Activated CD8-positive, alpha-beta T cell treated with anti-CD3 and anti-CD28 coated beads for 36 hours (primary cell): ENCODE measurements around the gene CELF2. TPM values are rescaled to one million over a fixed set of nuclear protein-coding genes. Genes with fewer than 3 reads are reported as not detected.

Experiments
- ATAC-seq: fragments of 200-7000 bp; cut with Tn5 transposase; one replicate; pipeline ENCODE4 v1.10.0; 2021; ENCODE audit warnings: mild to moderate bottlenecking, moderate library complexity
- CTCF ChIA-PET: fragments of 350-600 bp; sonication (Branson Sonifier 250); formaldehyde crosslinking; loops from one replicate; lab custom pipeline; 2021; ENCODE audit warnings: antibody characterized with exemption; lab: Charles Lee
- POLR2A ChIA-PET: fragments of 350-600 bp; sonication (Branson Sonifier 250); formaldehyde crosslinking; loops from one replicate; lab custom pipeline; 2021; ENCODE audit warnings: antibody characterized with exemption; lab: Charles Lee
- DNase-seq: peaks from one replicate; pipeline ENCODE4 v3.0.0-alpha.2; 2020
- H3K27ac Mint-ChIP-seq: one replicate; pipeline ENCODE4 v1.8.0; 2021; ENCODE audit warnings: mild to moderate bottlenecking, mixed read lengths
- H3K27me3 Mint-ChIP-seq: one replicate; pipeline ENCODE4 v1.8.0; 2021; ENCODE audit warnings: mixed read lengths
- H3K36me3 Mint-ChIP-seq: one replicate; pipeline ENCODE4 v1.8.0; 2021; ENCODE audit warnings: low read depth, mixed read lengths
- H3K4me1 Mint-ChIP-seq: one replicate; pipeline ENCODE4 v1.8.0; 2021; ENCODE audit warnings: low read depth, mixed read lengths
- H3K4me3 Mint-ChIP-seq: one replicate; pipeline ENCODE4 v1.8.0; 2021; ENCODE audit warnings: mild to moderate bottlenecking, moderate library complexity, mixed read lengths
- H3K9me3 Mint-ChIP-seq: one replicate; pipeline ENCODE4 v1.8.0; 2021; ENCODE audit warnings: mixed read lengths
- CTCF ChIP-seq: fragments of 200-600 bp; IDR thresholded peaks from one replicate; pipeline ENCODE4 v1.8.0; 2022; ENCODE audit warnings: antibody characterized with exemption, mild to moderate bottlenecking
- intact Hi-C: fragments of 100-400 bp; cut with micrococcal nuclease; formaldehyde crosslinking; loops from one replicate; pipeline ENCODE4 v1.10.0; 2022
- total RNA-seq, 2 experiments: library from RNA; stranded (reverse); gene quantifications; one replicate each; pipeline ENCODE4 v1.2.3, GENCODE V29; 2021

Gene CELF2
- total RNA-seq, 2 experiments from 2014 or later: 132 to 133 TPM

- POLR2A ChIA-PET: no interaction called here
- intact Hi-C loops: no loop called here
- CTCF ChIA-PET: no interaction called here
- ATAC-seq: no peak
- Mint-ChIP-seq H3K4me3 (no peak overlapping the region), H3K36me3 (peaks cover 81% of the 10 kb centered on the region), H3K27me3 (no peaks in the 10 kb centered on the region), H3K9me3 (no peaks in the 10 kb centered on the region), H3K27ac (peak overlapping the region; percentile 76), H3K4me1 (peaks cover 88% of the 10 kb centered on the region)
- no peak for DNase-seq
- no peak for TF ChIP-seq CTCF
These were observed 247.8 kb downstream of the CELF2 start for GRCh38 chr10:11265484-11265883.

- Mint-ChIP-seq H3K9me3 (no peaks in the 10 kb centered on the region), H3K27ac (peak overlapping the region; percentile 43), H3K4me1 (peaks cover 87% of the 10 kb centered on the region), H3K36me3 (peaks cover 82% of the 10 kb centered on the region), H3K27me3 (no peaks in the 10 kb centered on the region), H3K4me3 (no peak overlapping the region)
- POLR2A ChIA-PET: no interaction called here
- CTCF ChIA-PET: no interaction called here
- DNase-seq: no peak
- intact Hi-C loops: no loop called here
- TF ChIP-seq CTCF: no peak
- no peak for ATAC-seq
These were observed 248.8 kb downstream of the CELF2 start for GRCh38 chr10:11266426-11266825.

GRCh38 chr10:11270135-11270857 is 252.6 kb downstream of the CELF2 start:
- ChIA-PET CTCF (interaction anchor here (0.7 to 4.0 kb wide), 36 partner anchors 9 to 208 kb away, joined by 3 to 19 read pairs (median 4); no protein-coding TSS in a partner anchor), POLR2A (interaction anchor here (0.6 to 2.2 kb wide), 9 partner anchors 9 to 105 kb away, joined by 3 to 7 read pairs (median 4); no protein-coding TSS in a partner anchor)
- peak overlapping the region; percentile 82 for H3K27ac Mint-ChIP-seq
- peak; percentile 86 for TF ChIP-seq CTCF
- DNase-seq (peak; percentile 85), ATAC-seq (peak; percentile 83)
- no peaks in the 10 kb centered on the region for H3K9me3 Mint-ChIP-seq
- peak overlapping the region; percentile 3 for H3K4me3 Mint-ChIP-seq
- H3K36me3 Mint-ChIP-seq: peaks cover 85% of the 10 kb centered on the region
- H3K4me1 Mint-ChIP-seq: peaks cover 81% of the 10 kb centered on the region
- intact Hi-C loops: loop anchor here (2.0 kb wide), 3 partner anchors 43 to 157 kb away; no protein-coding TSS in a partner anchor
- no peaks in the 10 kb centered on the region for H3K27me3 Mint-ChIP-seq

GRCh38 chr10:11270858-11271179 is 253.1 kb downstream of the CELF2 start:
- Mint-ChIP-seq H3K27ac (peak overlapping the region; percentile 82), H3K9me3 (no peaks in the 10 kb centered on the region), H3K4me1 (peaks cover 81% of the 10 kb centered on the region), H3K4me3 (no peak overlapping the region), H3K27me3 (no peaks in the 10 kb centered on the region), H3K36me3 (peaks cover 88% of the 10 kb centered on the region)
- CTCF ChIA-PET: interaction anchor here (0.8 to 4.0 kb wide), 26 partner anchors 9 to 208 kb away, joined by 3 to 19 read pairs (median 4); no protein-coding TSS in a partner anchor
- TF ChIP-seq CTCF: peak; percentile 45
- ATAC-seq (no peak), DNase-seq (no peak)
- intact Hi-C loops: loop anchor here (2.0 kb wide), 3 partner anchors 44 to 158 kb away; no protein-coding TSS in a partner anchor
- POLR2A ChIA-PET: interaction anchor here (1.0 to 2.2 kb wide), 8 partner anchors 10 to 105 kb away, joined by 3 to 7 read pairs (median 4); no protein-coding TSS in a partner anchor

- intact Hi-C loops: no loop called here
These were observed 255.3 kb downstream of the CELF2 start for GRCh38 chr10:11272915-11273389.

More at GRCh38 chr10:11272915-11273389, 255.3 kb downstream of the CELF2 start:
- H3K36me3 Mint-ChIP-seq: peaks cover 82% of the 10 kb centered on the region
- peak; percentile 40 for DNase-seq
- no peaks in the 10 kb centered on the region for H3K9me3 Mint-ChIP-seq
- TF ChIP-seq CTCF: no peak
- H3K4me3 Mint-ChIP-seq: no peak overlapping the region
- H3K4me1 Mint-ChIP-seq: peaks cover 64% of the 10 kb centered on the region
- POLR2A ChIA-PET: interaction anchor here (0.6 to 1.3 kb wide), 2 partner anchors 108 to 206 kb away, joined by 3 read pairs; no protein-coding TSS in a partner anchor
- CTCF ChIA-PET: interaction anchor here (0.9 to 4.0 kb wide), 3 partner anchors 9 to 160 kb away, joined by 6 to 18 read pairs (median 7); no protein-coding TSS in a partner anchor
- peak overlapping the region; percentile 73 for H3K27ac Mint-ChIP-seq
- H3K27me3 Mint-ChIP-seq: no peaks in the 10 kb centered on the region
- ATAC-seq: peak; percentile 29
